Activated naive CD4-positive, alpha-beta T cell treated with anti-CD3 and anti-CD28 coated beads, Interleukin-2, amount 10 ng/mL, durations not matched to agents 7 days and 5 days (primary cell): Measurements from ENCODE around the gene SEC14L3.

Experiments
- CTCF ChIA-PET: fragments of 350-600 bp; sonication (Branson Sonifier 250); formaldehyde crosslinking; loops from one replicate; lab custom pipeline; 2021; ENCODE audit warnings: antibody characterized with exemption; lab: Charles Lee
- DNase-seq: peaks from one replicate; pipeline ENCODE4 v3.0.0-alpha.2; 2020
- H3K27ac Mint-ChIP-seq: one replicate; pipeline ENCODE4 v1.8.0; 2021; ENCODE audit warnings: mild to moderate bottlenecking, moderate library complexity, mixed read lengths
- H3K27me3 Mint-ChIP-seq: one replicate; pipeline ENCODE4 v1.8.0; 2021; ENCODE audit warnings: mild to moderate bottlenecking, mixed read lengths
- H3K36me3 Mint-ChIP-seq: one replicate; pipeline ENCODE4 v1.8.0; 2021; ENCODE audit warnings: mixed read lengths
- H3K4me1 Mint-ChIP-seq: one replicate; pipeline ENCODE4 v1.8.0; 2021; ENCODE audit warnings: mixed read lengths
- H3K4me3 Mint-ChIP-seq: one replicate; pipeline ENCODE4 v1.8.0; 2021; ENCODE audit warnings: mild to moderate bottlenecking, moderate library complexity, mixed read lengths
- H3K9me3 Mint-ChIP-seq: one replicate; pipeline ENCODE4 v1.8.0; 2021; ENCODE audit warnings: mixed read lengths

SEC14L3 gene

DNA sequence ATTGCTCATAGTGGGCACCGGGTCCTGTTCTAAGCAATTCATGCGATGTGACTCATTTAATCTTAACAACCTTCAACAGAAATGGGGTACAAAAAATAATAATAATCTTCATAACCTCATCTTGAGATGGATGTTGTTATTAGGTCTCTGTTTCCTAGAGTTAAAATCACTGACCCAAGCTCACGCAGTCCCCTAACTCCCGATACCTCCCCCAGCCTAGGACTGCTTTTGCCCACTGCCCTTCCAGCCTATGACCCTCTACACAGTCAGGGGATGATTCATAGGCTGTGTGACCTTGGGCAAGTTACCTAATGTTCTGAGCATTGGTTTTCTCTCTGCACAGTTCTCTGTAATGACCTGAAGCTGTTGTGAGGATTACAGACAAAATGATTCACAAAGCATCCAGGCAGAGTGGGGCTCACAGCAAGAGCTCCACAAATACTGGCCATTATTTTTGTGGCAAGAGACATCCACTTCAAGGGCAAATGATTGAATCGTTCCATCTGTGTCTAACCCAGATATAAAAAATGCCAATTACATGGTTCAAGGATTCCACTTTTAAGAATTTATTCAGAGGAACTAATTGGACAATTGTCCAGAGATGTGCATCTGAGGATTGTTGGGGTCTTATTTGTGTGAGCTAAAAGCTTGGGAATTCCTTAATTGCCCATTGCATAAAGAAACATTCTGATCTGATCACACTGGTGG, 26.2 kb downstream of the SEC14L3 start:
- Mint-ChIP-seq H3K36me3 (peaks cover 5% of the 10 kb centered on the region), H3K4me3 (no peak overlapping the region), H3K27ac (no peak overlapping the region), H3K9me3 (peaks cover 7% of the 10 kb centered on the region), H3K27me3 (peaks cover 66% of the 10 kb centered on the region), H3K4me1 (peaks cover 31% of the 10 kb centered on the region)
- no peak for DNase-seq
- CTCF ChIA-PET, result interaction anchor here (0.7 to 3.6 kb wide), 11 partner anchors 10 to 309 kb away, joined by 3 to 23 read pairs (median 5); no protein-coding TSS in a partner anchor

DNA sequence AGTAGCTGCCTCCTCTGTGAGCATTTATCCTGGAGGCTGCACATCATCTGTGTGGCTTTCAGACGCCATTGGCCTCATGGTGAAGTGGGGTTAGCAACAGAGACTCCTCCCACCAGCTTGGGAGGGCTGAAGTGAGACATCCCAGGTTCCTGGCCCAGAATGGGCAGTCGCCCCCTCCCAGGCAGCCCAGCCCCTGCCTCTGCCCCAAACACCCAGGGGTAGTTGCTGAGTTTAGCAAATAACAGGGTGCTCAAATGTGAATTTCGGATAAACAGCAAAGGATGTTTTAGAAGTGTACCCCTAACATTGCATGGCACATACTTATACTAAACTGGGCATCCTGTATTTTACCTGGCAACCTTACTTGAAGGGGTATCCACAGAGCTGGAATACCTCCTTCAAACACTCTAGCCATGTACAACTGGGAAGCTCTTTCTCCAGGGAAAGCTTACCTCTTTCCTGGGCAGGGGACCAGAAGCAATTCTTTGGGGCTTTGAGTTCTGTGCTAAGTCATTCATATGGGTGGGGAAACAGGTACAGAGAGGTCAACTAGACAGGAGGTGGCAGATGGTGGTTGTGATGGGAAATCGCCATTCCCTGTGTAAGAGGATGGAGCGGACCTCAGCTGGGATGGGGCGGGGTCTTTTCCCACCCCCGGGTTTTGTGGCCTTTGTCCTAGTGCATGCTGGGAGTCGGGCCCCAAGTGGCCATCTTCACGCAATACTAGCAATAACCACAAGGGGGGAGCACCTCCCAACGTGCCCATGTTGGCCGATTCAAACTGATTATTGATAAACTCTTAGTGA, 27.0 kb downstream of the SEC14L3 start:
- Mint-ChIP-seq H3K27me3 (peaks cover 65% of the 10 kb centered on the region), H3K9me3 (peaks cover 7% of the 10 kb centered on the region), H3K4me3 (no peak overlapping the region), H3K4me1 (peaks cover 33% of the 10 kb centered on the region), H3K36me3 (peaks cover 5% of the 10 kb centered on the region), H3K27ac (no peak overlapping the region)
- CTCF ChIA-PET, result interaction anchor here (0.7 to 3.6 kb wide), 15 partner anchors 9 to 310 kb away, joined by 3 to 23 read pairs (median 5); no protein-coding TSS in a partner anchor
- DNase-seq, result peak; percentile 64

DNA sequence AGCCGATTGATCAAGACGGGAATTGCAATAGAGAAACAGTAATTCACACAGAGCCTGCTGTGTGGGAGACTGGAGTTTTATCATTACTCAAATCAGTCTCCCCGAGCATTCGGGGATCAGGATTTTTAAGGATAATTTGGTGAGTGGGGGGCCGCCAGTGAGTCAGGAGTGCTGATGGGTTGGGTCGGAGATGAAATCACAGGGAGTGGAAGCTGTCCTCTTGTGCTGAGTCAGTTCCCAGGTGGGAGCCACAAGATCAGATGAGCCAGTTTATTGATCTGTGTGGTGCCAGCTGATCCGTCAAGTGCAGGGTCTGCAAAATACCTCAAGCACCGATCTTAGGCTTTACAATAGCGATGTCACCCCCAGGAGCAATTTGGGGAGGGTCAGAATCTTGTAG, 30.7 kb downstream of the SEC14L3 start:
- DNase-seq, result no peak
- H3K27ac Mint-ChIP-seq, result no peak overlapping the region
- H3K4me3 Mint-ChIP-seq, result no peak overlapping the region
- CTCF ChIA-PET, result no interaction called here
- H3K36me3 Mint-ChIP-seq, result peaks cover 5% of the 10 kb centered on the region
- peaks cover 72% of the 10 kb centered on the region for H3K27me3 Mint-ChIP-seq
- peaks cover 7% of the 10 kb centered on the region for H3K9me3 Mint-ChIP-seq
- peaks cover 34% of the 10 kb centered on the region for H3K4me1 Mint-ChIP-seq

DNA sequence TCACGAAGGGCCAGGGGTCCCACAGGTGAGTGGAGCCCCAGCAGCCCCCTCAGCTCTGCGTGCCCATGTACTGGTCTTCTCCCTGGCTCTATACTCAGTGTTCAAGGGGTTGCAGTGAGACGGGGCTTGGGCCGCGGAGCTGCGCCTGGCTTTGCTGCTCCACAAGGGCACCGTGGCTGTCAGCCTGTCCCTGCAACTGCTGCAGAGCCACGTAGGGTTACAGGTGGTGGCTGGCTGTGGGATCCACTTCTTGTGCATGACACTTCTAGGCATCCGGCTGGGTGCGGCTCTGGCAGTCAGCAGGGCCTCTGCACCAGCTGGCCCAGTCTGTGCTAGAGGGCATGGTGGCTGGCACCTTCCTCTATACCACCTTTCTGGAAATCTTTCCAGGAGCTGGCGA, 32.0 kb downstream of the SEC14L3 start:
- CTCF ChIA-PET, result no interaction called here
- H3K27ac Mint-ChIP-seq, result no peak overlapping the region

DNA sequence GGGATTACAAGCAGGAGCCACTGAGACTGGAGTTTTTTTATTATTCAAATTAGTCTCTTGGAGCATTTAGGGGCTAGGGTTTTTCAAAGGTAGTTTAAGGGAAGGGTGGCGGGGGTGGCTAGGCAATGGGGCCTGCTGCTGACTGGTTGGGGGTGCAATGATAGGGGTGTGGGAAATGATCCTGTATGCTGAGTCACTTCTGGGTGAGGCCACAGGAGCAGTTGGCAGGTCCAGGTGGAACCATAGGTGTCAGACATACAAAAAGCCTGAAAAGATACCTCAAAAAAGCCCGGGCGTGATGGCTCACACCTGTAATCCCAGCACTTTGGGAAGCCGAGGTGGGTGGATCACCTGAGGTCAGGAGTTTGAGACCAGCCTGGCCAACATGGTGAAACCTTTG, 32.6 kb downstream of the SEC14L3 start:
- Mint-ChIP-seq H3K4me1 (peaks cover 47% of the 10 kb centered on the region), H3K27ac (no peak overlapping the region), H3K36me3 (peaks cover 20% of the 10 kb centered on the region)

More for the DNA sequence above, 32.0 kb downstream of the SEC14L3 start:
- H3K4me3 Mint-ChIP-seq, result no peak overlapping the region
- peaks cover 63% of the 10 kb centered on the region for H3K27me3 Mint-ChIP-seq
- peaks cover 44% of the 10 kb centered on the region for H3K4me1 Mint-ChIP-seq
- peaks cover 16% of the 10 kb centered on the region for H3K9me3 Mint-ChIP-seq
- peaks cover 15% of the 10 kb centered on the region for H3K36me3 Mint-ChIP-seq
- DNase-seq, result no peak

DNA sequence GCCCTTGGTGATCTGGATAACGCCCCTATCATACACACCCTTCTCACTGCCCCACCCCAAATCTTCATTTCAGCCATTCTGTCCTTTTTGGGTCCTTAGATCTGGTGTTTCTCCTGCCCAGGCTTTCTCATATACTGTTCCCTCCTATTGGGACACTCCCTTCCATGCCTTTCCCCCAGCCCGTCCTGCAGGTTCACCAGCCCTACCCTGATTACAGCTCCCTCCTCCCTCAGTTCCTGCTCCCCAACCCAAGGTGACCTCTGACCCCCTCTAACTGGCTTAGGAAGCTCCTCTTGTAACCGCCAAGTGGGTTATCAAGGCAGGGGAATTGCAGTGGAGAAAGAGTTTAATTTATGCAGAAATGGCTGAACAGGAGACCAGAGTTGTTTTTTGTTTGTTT, 33.3 kb downstream of the SEC14L3 start:
- CTCF ChIA-PET, result interaction anchor here (1.1 to 1.7 kb wide), 2 partner anchors 16 to 48 kb away, joined by 3 read pairs; no protein-coding TSS in a partner anchor
- Mint-ChIP-seq H3K4me3 (no peak overlapping the region), H3K27ac (no peak overlapping the region), H3K27me3 (peaks cover 54% of the 10 kb centered on the region), H3K9me3 (peaks cover 18% of the 10 kb centered on the region), H3K36me3 (peaks cover 22% of the 10 kb centered on the region), H3K4me1 (peaks cover 46% of the 10 kb centered on the region)
- no peak for DNase-seq

More for the DNA sequence above, 32.6 kb downstream of the SEC14L3 start:
- DNase-seq, result no peak
- Mint-ChIP-seq H3K9me3 (peaks cover 18% of the 10 kb centered on the region), H3K27me3 (peaks cover 57% of the 10 kb centered on the region), H3K4me3 (no peak overlapping the region)
- CTCF ChIA-PET, result interaction anchor here (1.7 kb wide), 1 partner anchor 17 kb away, joined by 3 read pairs; no protein-coding TSS in a partner anchor

DNA sequence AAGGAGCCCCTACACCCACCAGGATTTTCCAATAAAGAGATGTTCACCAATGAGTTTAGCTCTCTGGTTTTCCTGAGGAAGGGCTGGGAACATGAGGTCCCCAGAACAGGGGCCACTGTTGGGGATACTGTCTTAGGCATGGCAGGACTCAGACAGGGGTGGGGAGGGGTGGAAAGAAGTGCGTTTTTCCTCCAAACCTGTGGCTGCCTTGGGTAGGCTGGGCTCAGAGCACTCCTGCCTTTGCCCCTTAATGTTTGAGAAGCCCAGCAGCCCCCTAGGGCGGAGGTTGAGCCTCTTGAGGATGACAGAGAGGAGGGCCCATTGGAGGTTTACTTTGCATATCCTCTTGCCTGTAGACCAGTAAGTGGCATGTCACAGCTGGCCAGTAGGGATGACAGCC, 35.6 kb downstream of the SEC14L3 start:
- H3K4me1 Mint-ChIP-seq, result peaks cover 27% of the 10 kb centered on the region
- no peak for DNase-seq
- H3K9me3 Mint-ChIP-seq, result peaks cover 11% of the 10 kb centered on the region
- H3K36me3 Mint-ChIP-seq, result peaks cover 20% of the 10 kb centered on the region
- H3K27me3 Mint-ChIP-seq, result peaks cover 36% of the 10 kb centered on the region
- CTCF ChIA-PET, result interaction anchor here (1.0 to 4.4 kb wide), 6 partner anchors 9 to 318 kb away, joined by 3 to 22 read pairs (median 4); partner anchors contain the start of gene MTFP1
- H3K27ac Mint-ChIP-seq, result peak overlapping the region; percentile 90
- H3K4me3 Mint-ChIP-seq, result peak overlapping the region; percentile 67

DNA sequence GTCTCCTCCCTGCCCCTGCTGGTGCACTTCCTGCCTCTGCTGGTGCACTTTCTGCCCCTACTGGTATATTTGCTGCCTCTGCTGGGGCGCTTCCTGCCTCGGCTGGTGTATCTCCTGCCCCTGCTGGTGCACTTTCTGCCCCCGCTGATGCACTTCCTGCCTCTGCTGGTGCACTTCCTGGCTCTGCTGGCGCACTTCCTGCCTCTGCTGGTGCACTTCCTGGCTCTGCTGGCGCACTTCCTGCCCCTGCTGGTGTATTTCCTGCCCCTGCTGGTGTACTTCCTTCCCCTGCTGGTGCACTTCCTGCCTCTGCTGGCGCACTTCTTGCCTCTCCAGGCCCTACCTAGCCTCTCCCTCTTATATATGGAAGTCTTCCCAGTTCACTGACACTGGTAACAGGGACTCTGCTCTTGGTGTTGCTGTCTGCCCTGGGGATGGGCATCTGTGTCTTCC, 36.1 kb downstream of the SEC14L3 start:
- Mint-ChIP-seq H3K36me3 (peaks cover 17% of the 10 kb centered on the region), H3K4me1 (peaks cover 23% of the 10 kb centered on the region), H3K9me3 (peaks cover 11% of the 10 kb centered on the region), H3K4me3 (peak overlapping the region; percentile 67), H3K27ac (peak overlapping the region; percentile 90), H3K27me3 (peaks cover 32% of the 10 kb centered on the region)
- peak; percentile 86 for DNase-seq
- CTCF ChIA-PET, result interaction anchor here (1.0 to 4.4 kb wide), 6 partner anchors 9 to 319 kb away, joined by 3 to 22 read pairs (median 6); partner anchors contain the start of gene MTFP1

DNA sequence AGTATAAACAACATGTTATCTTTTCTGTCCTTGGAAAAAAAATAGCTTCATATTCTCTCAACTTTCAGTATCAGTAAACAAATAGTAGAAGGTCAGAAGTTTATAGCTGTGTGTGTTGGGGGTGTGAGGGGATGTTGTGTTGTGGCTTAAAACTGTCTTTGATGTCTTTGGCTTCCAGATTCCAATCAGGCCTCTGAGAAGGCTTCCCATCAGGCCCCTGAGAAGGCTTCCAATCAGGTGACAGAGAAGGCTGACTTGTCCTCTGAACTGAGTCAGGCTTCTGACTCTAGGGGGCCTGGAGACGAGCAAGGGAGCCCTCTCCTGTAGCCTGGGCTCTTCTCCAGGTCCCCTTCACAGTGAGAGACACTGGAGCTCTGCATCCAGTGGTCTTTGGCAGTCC, 37.0 kb downstream of the SEC14L3 start:
- peaks cover 21% of the 10 kb centered on the region for H3K4me1 Mint-ChIP-seq
- peak overlapping the region; percentile 67 for H3K4me3 Mint-ChIP-seq

DNA sequence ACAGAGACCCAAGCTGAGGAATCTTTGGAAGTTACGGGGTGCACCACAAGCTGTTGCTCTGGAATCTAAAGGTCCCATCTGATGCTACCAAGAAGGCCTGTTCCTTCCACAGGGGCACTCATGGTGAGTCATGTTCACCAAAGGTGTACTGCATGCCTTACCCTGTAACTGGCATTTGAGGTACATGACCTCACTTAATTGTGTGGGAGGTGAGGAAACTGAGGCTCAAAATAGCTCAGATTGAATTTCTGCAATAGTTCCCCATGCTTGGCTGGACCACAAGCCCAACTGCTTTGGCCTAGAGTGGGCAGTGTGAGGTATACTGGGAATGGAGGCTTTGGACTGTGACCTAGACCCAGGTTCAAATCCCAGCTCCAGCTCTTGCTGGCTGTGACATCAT, 38.0 kb downstream of the SEC14L3 start:
- CTCF ChIA-PET, result interaction anchor here (1.1 to 4.4 kb wide), 4 partner anchors 9 to 52 kb away, joined by 3 to 22 read pairs (median 7); partner anchors contain the start of gene MTFP1

More for the DNA sequence above, 37.0 kb downstream of the SEC14L3 start:
- peaks cover 25% of the 10 kb centered on the region for H3K27me3 Mint-ChIP-seq
- H3K9me3 Mint-ChIP-seq, result peaks cover 11% of the 10 kb centered on the region
- CTCF ChIA-PET, result interaction anchor here (0.6 to 4.4 kb wide), 5 partner anchors 8 to 43 kb away, joined by 3 to 22 read pairs (median 6); partner anchors contain the start of gene MTFP1
- H3K36me3 Mint-ChIP-seq, result peaks cover 21% of the 10 kb centered on the region
- no peak for DNase-seq
- H3K27ac Mint-ChIP-seq, result peak overlapping the region; percentile 90

DNA sequence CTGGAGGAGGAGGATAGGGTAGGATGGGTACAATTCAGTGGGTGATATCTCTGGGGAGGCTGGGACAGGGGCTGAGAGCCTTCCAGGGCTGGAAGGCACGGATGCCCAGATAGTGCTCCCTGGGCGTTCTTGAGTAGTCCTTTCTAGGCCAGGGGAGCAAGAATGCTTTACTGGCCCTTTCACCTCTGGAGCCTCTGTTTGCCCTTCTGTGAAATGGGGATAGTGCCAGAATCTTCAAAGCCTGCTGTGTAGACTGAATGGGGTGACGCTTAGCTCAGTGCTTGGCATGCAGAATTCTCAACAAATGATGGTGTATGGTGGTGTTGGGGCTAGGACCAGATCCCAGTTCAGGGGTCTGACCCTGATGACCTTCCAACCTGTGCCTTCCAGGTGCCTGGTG, 38.6 kb downstream of the SEC14L3 start:
- CTCF ChIA-PET, result interaction anchor here (1.1 to 4.4 kb wide), 4 partner anchors 9 to 52 kb away, joined by 3 to 22 read pairs (median 7); partner anchors contain the start of gene MTFP1
- H3K4me1 Mint-ChIP-seq, result peaks cover 21% of the 10 kb centered on the region
- peaks cover 30% of the 10 kb centered on the region for H3K36me3 Mint-ChIP-seq
- H3K9me3 Mint-ChIP-seq, result peaks cover 11% of the 10 kb centered on the region
- peaks cover 12% of the 10 kb centered on the region for H3K27me3 Mint-ChIP-seq
- no peak for DNase-seq
- no peak overlapping the region for H3K4me3 Mint-ChIP-seq
- H3K27ac Mint-ChIP-seq, result no peak overlapping the region

More for the DNA sequence above, 38.0 kb downstream of the SEC14L3 start:
- Mint-ChIP-seq H3K9me3 (peaks cover 11% of the 10 kb centered on the region), H3K36me3 (peaks cover 24% of the 10 kb centered on the region), H3K4me1 (peaks cover 21% of the 10 kb centered on the region), H3K4me3 (no peak overlapping the region), H3K27ac (no peak overlapping the region), H3K27me3 (peaks cover 18% of the 10 kb centered on the region)
- no peak for DNase-seq

DNA sequence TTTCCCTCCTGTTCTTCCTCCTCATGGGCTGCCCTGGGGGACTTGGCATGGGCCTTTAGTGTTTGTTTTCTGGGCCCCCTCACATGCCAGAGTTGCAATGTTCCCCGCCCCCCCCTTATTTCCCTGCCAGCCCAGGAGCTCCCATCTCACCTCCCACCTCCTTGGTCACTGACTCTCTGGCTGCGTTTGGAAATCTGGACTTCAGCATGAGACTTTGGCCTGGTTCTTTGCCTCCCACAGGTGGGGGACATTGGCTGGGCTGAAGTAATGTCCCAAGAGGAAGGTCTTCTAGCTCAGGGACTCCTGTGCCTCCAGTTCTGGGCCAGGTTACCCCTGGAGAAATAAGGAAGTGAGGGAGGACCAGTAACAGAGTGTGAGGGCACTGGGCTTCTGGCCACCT, 39.3 kb downstream of the SEC14L3 start:
- CTCF ChIA-PET, result interaction anchor here (1.3 to 1.7 kb wide), 2 partner anchors 12 to 53 kb away, joined by 3 to 5 read pairs; no protein-coding TSS in a partner anchor
- peaks cover 34% of the 10 kb centered on the region for H3K36me3 Mint-ChIP-seq
- no peak overlapping the region for H3K27ac Mint-ChIP-seq
- H3K27me3 Mint-ChIP-seq, result peaks cover 5% of the 10 kb centered on the region
- peaks cover 24% of the 10 kb centered on the region for H3K4me1 Mint-ChIP-seq
- H3K9me3 Mint-ChIP-seq, result peaks cover 11% of the 10 kb centered on the region
- no peak overlapping the region for H3K4me3 Mint-ChIP-seq
- DNase-seq, result no peak

DNA sequence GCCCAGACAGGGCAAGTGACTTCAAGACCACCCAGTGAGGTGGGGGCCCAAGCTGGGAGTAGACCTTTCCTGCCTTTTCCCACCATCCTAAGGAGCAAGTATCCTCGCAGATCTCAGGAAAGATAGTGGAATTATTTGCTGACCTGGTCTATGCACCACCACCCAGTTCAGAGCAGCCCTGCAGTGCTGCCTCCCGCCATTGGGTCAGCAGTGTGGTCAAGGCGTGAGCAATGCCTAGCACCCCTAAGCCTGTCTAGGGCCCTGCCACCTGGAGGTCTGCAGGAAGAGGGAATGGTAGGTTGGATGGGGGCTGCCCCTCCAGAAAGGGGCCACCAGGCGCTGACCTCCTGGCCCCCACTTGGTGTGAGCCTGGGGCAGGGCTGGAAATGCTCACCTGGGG, 39.7 kb downstream of the SEC14L3 start:
- Mint-ChIP-seq H3K36me3 (peaks cover 39% of the 10 kb centered on the region), H3K27me3 (peaks cover 4% of the 10 kb centered on the region), H3K27ac (no peak overlapping the region), H3K4me1 (peaks cover 28% of the 10 kb centered on the region), H3K9me3 (peaks cover 11% of the 10 kb centered on the region), H3K4me3 (no peak overlapping the region)
- DNase-seq, result no peak
- CTCF ChIA-PET, result interaction anchor here (1.3 to 1.7 kb wide), 2 partner anchors 12 to 41 kb away, joined by 5 to 7 read pairs; no protein-coding TSS in a partner anchor
